Stimulated activated naive CD8-positive, alpha-beta T cell treated with anti-CD3 and anti-CD28 coated beads, Interleukin-15, amount 100 ng/mL, for 72 hours (primary cell): ENCODE measurements around the gene CSRP1.
"Not testable (repeated sequence)": the region's sequence is repeated elsewhere in the genome, so short reads cannot be mapped to it uniquely, and the experiment has no call there.

Experiments
- ATAC-seq: fragments of 150-1000 bp; cut with Tn5 transposase; 2 replicates; pipeline ENCODE4 v1.10.0; 2021; ENCODE audit warnings: mild to moderate bottlenecking, moderate library complexity
- DNase-seq, 2 donors: peaks; one replicate each; pipeline ENCODE4 v3.0.0; 2021 to 2022
- H3K27ac Mint-ChIP-seq, 2 donors: one replicate each; pipeline ENCODE4 v1.8.0; 2022; ENCODE audit warnings: mild to moderate bottlenecking in 2 of 2, mixed read lengths in 2 of 2, moderate library complexity in 2 of 2
- H3K27me3 Mint-ChIP-seq: one replicate; pipeline ENCODE4 v1.8.0; 2022; ENCODE audit warnings: mixed read lengths
- H3K4me1 Mint-ChIP-seq: one replicate; pipeline ENCODE4 v1.8.0; 2022; ENCODE audit warnings: mild to moderate bottlenecking, mixed read lengths
- H3K4me3 Mint-ChIP-seq, 2 donors: one replicate each; pipeline ENCODE4 v1.8.0; 2022; ENCODE audit warnings: mild to moderate bottlenecking in 2 of 2, mixed read lengths in 2 of 2, moderate library complexity in 1 of 2
- H3K9me3 Mint-ChIP-seq, 2 donors: one replicate each; pipeline ENCODE4 v1.8.0; 2022; ENCODE audit warnings: mixed read lengths in 2 of 2

Gene CSRP1

GRCh38 chr1:201528631-201529252 is 21.8 kb upstream of the CSRP1 start:
- H3K4me3 Mint-ChIP-seq, result no peak overlapping the region
- no peaks in the 10 kb centered on the region for H3K9me3 Mint-ChIP-seq
- H3K27me3 Mint-ChIP-seq, result no peaks in the 10 kb centered on the region
- H3K4me1 Mint-ChIP-seq, result peaks cover 18% of the 10 kb centered on the region
- H3K27ac Mint-ChIP-seq, result no peak overlapping the region
- ATAC-seq (no peak), DNase-seq (no peak)

GRCh38 chr1:201527879-201528278 is 21.0 kb upstream of the CSRP1 start:
- no peak for DNase-seq
- Mint-ChIP-seq H3K27me3 (no peaks in the 10 kb centered on the region), H3K4me1 (peaks cover 18% of the 10 kb centered on the region), H3K9me3 (no peaks in the 10 kb centered on the region), H3K27ac (no peak overlapping the region), H3K4me3 (no peak overlapping the region)
- no peak for ATAC-seq

- Mint-ChIP-seq H3K4me1 (no peaks in the 10 kb centered on the region), H3K27ac (no peak overlapping the region), H3K4me3 (no peak overlapping the region), H3K27me3 (no peaks in the 10 kb centered on the region), H3K9me3 (no peaks in the 10 kb centered on the region)
- ATAC-seq (no peak), DNase-seq (no peak)
These were observed 18.4 kb upstream of the CSRP1 start for GRCh38 chr1:201525193-201525778.

GRCh38 chr1:201520046-201520575 is 13.2 kb upstream of the CSRP1 start:
- H3K27me3 Mint-ChIP-seq, DNase-seq, H3K9me3 Mint-ChIP-seq, H3K27ac Mint-ChIP-seq, ATAC-seq, H3K4me1 Mint-ChIP-seq, H3K4me3 Mint-ChIP-seq: not testable (repeated sequence)

GRCh38 chr1:201518071-201518470 is 11.1 kb upstream of the CSRP1 start:
- DNase-seq, result no peak

GRCh38 chr1:201517631-201518030 is 10.7 kb upstream of the CSRP1 start:
- Mint-ChIP-seq H3K27me3 (no peaks in the 10 kb centered on the region), H3K4me3 (no peak overlapping the region), H3K9me3 (no peaks in the 10 kb centered on the region), H3K27ac (no peak overlapping the region), H3K4me1 (peaks cover 12% of the 10 kb centered on the region)
- no peak for ATAC-seq
- no peak for DNase-seq

More at GRCh38 chr1:201518071-201518470, 11.1 kb upstream of the CSRP1 start:
- Mint-ChIP-seq H3K27me3 (no peaks in the 10 kb centered on the region), H3K9me3 (no peaks in the 10 kb centered on the region), H3K27ac (no peak overlapping the region), H3K4me1 (peaks cover 12% of the 10 kb centered on the region), H3K4me3 (no peak overlapping the region)
- no peak for ATAC-seq

GRCh38 chr1:201516511-201517127 is 9.7 kb upstream of the CSRP1 start:
- H3K4me1 Mint-ChIP-seq, result peaks cover 12% of the 10 kb centered on the region
- DNase-seq, result no peak
- ATAC-seq, result no peak
- no peaks in the 10 kb centered on the region for H3K27me3 Mint-ChIP-seq
- H3K27ac Mint-ChIP-seq, result no peak overlapping the region
- no peak overlapping the region for H3K4me3 Mint-ChIP-seq
- no peaks in the 10 kb centered on the region for H3K9me3 Mint-ChIP-seq

GRCh38 chr1:201515895-201516294 is 9.0 kb upstream of the CSRP1 start:
- Mint-ChIP-seq H3K27me3 (no peaks in the 10 kb centered on the region), H3K4me3 (no peak overlapping the region), H3K9me3 (no peaks in the 10 kb centered on the region), H3K4me1 (peaks cover 12% of the 10 kb centered on the region), H3K27ac (no peak overlapping the region)
- DNase-seq (no peak), ATAC-seq (peak; percentile 57)

GRCh38 chr1:201515062-201515750 is 8.3 kb upstream of the CSRP1 start:
- no peaks in the 10 kb centered on the region for H3K27me3 Mint-ChIP-seq
- H3K4me1 Mint-ChIP-seq, result peaks cover 12% of the 10 kb centered on the region
- no peak overlapping the region for H3K27ac Mint-ChIP-seq
- DNase-seq (no peak), ATAC-seq (no peak)
- no peaks in the 10 kb centered on the region for H3K9me3 Mint-ChIP-seq
- no peak overlapping the region for H3K4me3 Mint-ChIP-seq

GRCh38 chr1:201514466-201514865 is 7.5 kb upstream of the CSRP1 start:
- H3K27me3 Mint-ChIP-seq, result no peaks in the 10 kb centered on the region
- H3K27ac Mint-ChIP-seq, result no peak overlapping the region
- no peak overlapping the region for H3K4me3 Mint-ChIP-seq
- no peak for ATAC-seq
- DNase-seq, result no peak
- no peaks in the 10 kb centered on the region for H3K9me3 Mint-ChIP-seq
- peaks cover 18% of the 10 kb centered on the region for H3K4me1 Mint-ChIP-seq

- H3K4me1 Mint-ChIP-seq, result peaks cover 18% of the 10 kb centered on the region
- H3K27me3 Mint-ChIP-seq, result no peaks in the 10 kb centered on the region
- ATAC-seq (no peak), DNase-seq (no peak)
- no peak overlapping the region for H3K4me3 Mint-ChIP-seq
- H3K9me3 Mint-ChIP-seq, result no peaks in the 10 kb centered on the region
- no peak overlapping the region for H3K27ac Mint-ChIP-seq
These were observed 6.7 kb upstream of the CSRP1 start for GRCh38 chr1:201513498-201514243.

- no peak for ATAC-seq
- Mint-ChIP-seq H3K27me3 (no peaks in the 10 kb centered on the region), H3K4me1 (peaks cover 28% of the 10 kb centered on the region), H3K27ac (no peak overlapping the region), H3K4me3 (no peak overlapping the region), H3K9me3 (no peaks in the 10 kb centered on the region)
- DNase-seq, result no peak
These were observed 5.1 kb upstream of the CSRP1 start for GRCh38 chr1:201511941-201512539.

- Mint-ChIP-seq H3K4me3 (no peak overlapping the region), H3K27ac (no peak overlapping the region), H3K9me3 (no peaks in the 10 kb centered on the region), H3K27me3 (no peaks in the 10 kb centered on the region), H3K4me1 (peaks cover 28% of the 10 kb centered on the region)
- DNase-seq (no peak), ATAC-seq (no peak)
These were observed 4.5 kb upstream of the CSRP1 start for GRCh38 chr1:201511396-201511940.

GRCh38 chr1:201510734-201511133 is 3.8 kb upstream of the CSRP1 start:
- H3K27me3 Mint-ChIP-seq, result no peaks in the 10 kb centered on the region
- DNase-seq (no peak), ATAC-seq (no peak)
- no peak overlapping the region for H3K27ac Mint-ChIP-seq
- H3K9me3 Mint-ChIP-seq, result no peaks in the 10 kb centered on the region
- H3K4me3 Mint-ChIP-seq, result no peak overlapping the region
- peaks cover 32% of the 10 kb centered on the region for H3K4me1 Mint-ChIP-seq
